Hepatocyte (in vitro differentiated cells): ENCODE data around the gene ATAD2B. TPM values are rescaled to one million over a fixed set of nuclear protein-coding genes. Genes with fewer than 3 reads are reported as not detected.

Source experiments
- DNase-seq: peaks from one replicate; pipeline ENCODE4 v3.0.0-alpha.2; 2016; ENCODE audit warnings: low spot score
- H2AFZ ChIP-seq: fragments of 200-600 bp; sonication (generic); 2 replicates; pipeline ENCODE4 v1.6.0; 2016; ENCODE audit warnings: antibody characterized with exemption, mild to moderate bottlenecking
- H3K27ac ChIP-seq: fragments of 200-600 bp; sonication (generic); 2 replicates; pipeline ENCODE4 v1.5.1; 2016; ENCODE audit warnings: mild to moderate bottlenecking
- H3K27me3 ChIP-seq: fragments of 200-600 bp; sonication (generic); 2 replicates; pipeline ENCODE4 v1.6.1; 2016
- H3K36me3 ChIP-seq: fragments of 200-600 bp; sonication (generic); replicated peaks from 2 replicates; pipeline ENCODE4 v1.5.1; 2016; ENCODE audit warnings: low read depth; ENCODE audit not compliant: insufficient read depth
- H3K4me1 ChIP-seq: fragments of 200-600 bp; sonication (generic); 2 replicates; pipeline ENCODE4 v1.5.1; 2016; ENCODE audit warnings: mild to moderate bottlenecking, moderate library complexity; ENCODE audit not compliant: insufficient read depth
- H3K4me2 ChIP-seq: fragments of 200-600 bp; sonication (generic); 2 replicates; pipeline ENCODE4 v1.6.0; 2016
- H3K4me3 ChIP-seq: fragments of 200-600 bp; sonication (generic); 2 replicates; pipeline ENCODE4 v1.5.1; 2016; ENCODE audit warnings: mild to moderate bottlenecking
- H3K79me2 ChIP-seq: fragments of 200-600 bp; sonication (generic); 2 replicates; pipeline ENCODE4 v1.6.0; 2017; ENCODE audit warnings: mild to moderate bottlenecking
- H3K9me2 ChIP-seq: fragments of 200-600 bp; sonication (generic); replicated peaks from 2 replicates; pipeline ENCODE4 v1.6.0; 2017; ENCODE audit warnings: mild to moderate bottlenecking; ENCODE audit not compliant: insufficient read depth
- H3K9me3 ChIP-seq: fragments of 200-600 bp; sonication (generic); 2 replicates; pipeline ENCODE4 v1.5.1; 2016; ENCODE audit warnings: low read depth, mild to moderate bottlenecking
- H4K20me1 ChIP-seq: fragments of 200-600 bp; sonication (generic); 2 replicates; pipeline ENCODE4 v1.6.0; 2016; ENCODE audit warnings: mild to moderate bottlenecking; ENCODE audit not compliant: insufficient read depth, poor library complexity, severe bottlenecking
- CTCF ChIP-seq: fragments of 200-600 bp; sonication (generic); IDR thresholded peaks from 2 replicates; pipeline ENCODE4 v1.5.1; 2016; ENCODE audit warnings: antibody characterized with exemption, mild to moderate bottlenecking; ENCODE audit not compliant: poor library complexity
- EZH2 ChIP-seq: fragments of 200-600 bp; sonication (generic); IDR thresholded peaks from 2 replicates; pipeline ENCODE4 v1.6.1; 2016; ENCODE audit warnings: antibody characterized with exemption, mild to moderate bottlenecking, borderline replicate concordance
- EZH2phosphoT487 ChIP-seq: fragments of 200-600 bp; sonication (generic); IDR thresholded peaks from one replicate; pipeline ENCODE4 v1.6.1; 2018; ENCODE audit warnings: antibody characterized with exemption, mild to moderate bottlenecking, low read depth, moderate library complexity; ENCODE audit not compliant: unreplicated experiment, severe bottlenecking
- WGBS: methylation state at CpG from one replicate; pipeline ENCODE4 v1.1.6; 2016; ENCODE audit warnings: low lambda C conversion rate; ENCODE audit errors: missing lambda C conversion rate; 5-methylcytosine and 5-hydroxymethylcytosine counted together
- polyA plus RNA-seq: library from polyadenylated mRNA; unstranded; fragments of >200 nt; fragmentation: Nextera tagmentation; extraction: Ambion mirVana; gene quantifications from 2 replicates; pipeline ENCODE4 v1.2.1, GENCODE V29; 2016
- total RNA-seq: library from RNA; depleted of rRNA; stranded (reverse); fragments of >200 nt; gene quantifications from 2 replicates; pipeline ENCODE4 v1.2.3, GENCODE V29; 2014

The ATAD2B gene
- total and polyA plus RNA-seq, 2 experiments from 2014 or later = 6.1 to 17.1 TPM

- WGBS = under 1% methylated on average over 39 of the region's 39 CpGs
- H4K20me1 ChIP-seq = peaks cover 35% of the 10 kb centered on the region
- H3K9me3 ChIP-seq = no peaks in the 10 kb centered on the region
- no peak for TF ChIP-seq EZH2phosphoT487
- TF ChIP-seq CTCF = no peak
- TF ChIP-seq EZH2 = no peak
- H3K79me2 ChIP-seq = peaks cover 70% of the 10 kb centered on the region
- no peaks in the 10 kb centered on the region for H3K9me2 ChIP-seq
- peak overlapping the region; percentile 79 for H3K4me2 ChIP-seq
- H3K27me3 ChIP-seq = no peaks in the 10 kb centered on the region
- H2AFZ ChIP-seq = peak overlapping the region; percentile 86
- DNase-seq = no peak
- H3K36me3 ChIP-seq = no peaks in the 10 kb centered on the region
- H3K4me3 ChIP-seq = peak overlapping the region; percentile 85
- H3K4me1 ChIP-seq = peaks cover 18% of the 10 kb centered on the region
- peak overlapping the region; percentile 99 for H3K27ac ChIP-seq
Observed at GRCh38 chr2:23926290-23926749, 603 bp downstream of the ATAD2B start.

DNA sequence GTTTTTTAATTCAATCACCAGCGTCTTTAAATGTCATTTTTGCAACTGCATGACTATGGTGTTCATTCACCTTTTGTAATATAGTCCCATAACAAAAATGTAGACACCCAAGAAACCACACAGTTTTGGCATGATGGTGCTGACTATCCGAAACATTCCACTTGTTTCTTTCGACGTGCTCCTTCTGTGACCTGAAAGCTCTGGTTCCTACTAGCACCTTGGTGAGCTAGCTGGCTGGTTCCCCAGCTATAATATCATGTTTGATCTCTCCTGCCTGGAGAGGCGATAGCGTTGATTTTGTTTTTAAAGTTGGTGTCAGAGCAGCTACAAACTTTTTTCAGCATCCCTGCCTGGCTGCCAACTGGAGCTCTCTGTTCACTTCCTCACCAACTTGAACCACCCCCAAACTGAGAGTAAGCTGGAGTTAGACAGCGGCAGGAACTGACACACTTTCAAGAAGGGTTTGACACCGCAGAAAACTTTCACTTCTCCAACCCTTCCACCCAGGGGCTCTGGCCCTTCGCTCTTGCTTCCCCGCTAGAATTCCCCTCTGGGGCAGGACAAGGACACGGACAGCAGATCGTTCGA lies 1.1 kb downstream of the ATAD2B start:
- 2% methylated on average over 13 of the region's 13 CpGs for WGBS
- H3K9me3 ChIP-seq = no peaks in the 10 kb centered on the region
- peak overlapping the region; percentile 86 for H2AFZ ChIP-seq
- H3K27ac ChIP-seq = peak overlapping the region; percentile 99
- peaks cover 75% of the 10 kb centered on the region for H3K79me2 ChIP-seq
- H4K20me1 ChIP-seq = peaks cover 38% of the 10 kb centered on the region
- H3K4me3 ChIP-seq = peak overlapping the region; percentile 85
- TF ChIP-seq CTCF = no peak
- no peak for TF ChIP-seq EZH2
- no peak for TF ChIP-seq EZH2phosphoT487
- no peaks in the 10 kb centered on the region for H3K36me3 ChIP-seq
- H3K4me2 ChIP-seq = peak overlapping the region; percentile 79
- peaks cover 18% of the 10 kb centered on the region for H3K4me1 ChIP-seq
- DNase-seq = peak; percentile 67
- H3K27me3 ChIP-seq = no peaks in the 10 kb centered on the region
- H3K9me2 ChIP-seq = no peaks in the 10 kb centered on the region

DNA sequence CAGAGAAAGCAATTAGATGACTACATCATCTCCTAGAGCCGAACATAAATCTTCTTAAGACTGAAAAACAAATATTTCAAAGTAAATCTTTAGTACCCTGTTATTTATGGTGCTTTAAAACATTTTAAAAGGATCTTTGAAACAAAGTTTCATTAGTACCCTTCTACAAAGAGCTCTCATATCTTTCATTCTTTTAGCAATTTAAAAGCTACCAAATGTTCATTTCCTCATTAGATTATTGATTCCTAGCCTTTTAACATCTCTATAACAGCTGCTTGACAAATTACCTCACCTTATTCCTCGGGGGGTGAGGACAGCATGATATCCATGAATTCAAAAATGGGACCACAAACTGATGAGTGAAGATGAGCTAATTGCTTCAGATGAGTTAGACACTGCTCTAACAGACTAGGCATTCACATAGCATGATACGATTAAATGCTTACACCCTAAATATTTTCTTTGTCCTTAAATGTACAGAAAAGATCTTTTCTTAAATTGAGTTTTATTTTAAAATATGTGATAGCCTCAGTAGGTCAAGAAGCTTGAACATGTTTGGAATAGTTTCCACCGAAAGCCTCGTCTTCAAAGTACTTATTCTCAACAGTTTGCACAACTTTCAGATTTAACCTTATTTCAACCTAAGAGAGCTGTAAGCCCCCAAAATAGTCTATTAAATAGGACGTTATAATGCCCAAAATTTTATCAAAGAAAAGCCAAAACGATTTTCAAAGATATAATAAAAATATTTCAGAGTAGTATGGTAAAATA lies 2.1 kb downstream of the ATAD2B start:
- Histone ChIP-seq H3K4me3 (peak overlapping the region; percentile 85), H2AFZ (no peak overlapping the region), H3K27me3 (no peaks in the 10 kb centered on the region), H3K4me2 (peak overlapping the region; percentile 79), H3K9me3 (no peaks in the 10 kb centered on the region), H3K9me2 (no peaks in the 10 kb centered on the region), H3K79me2 (peaks cover 77% of the 10 kb centered on the region), H3K27ac (peak overlapping the region; percentile 99), H4K20me1 (peaks cover 49% of the 10 kb centered on the region), H3K4me1 (peaks cover 18% of the 10 kb centered on the region), H3K36me3 (no peaks in the 10 kb centered on the region)
- TF ChIP-seq CTCF = no peak
- no peak for TF ChIP-seq EZH2
- DNase-seq = no peak
- WGBS = 30% methylated on average over 7 of the region's 7 CpGs
